ENCODE results near the gene SCAF4. TPM values are rescaled to one million over a fixed set of nuclear protein-coding genes. Genes with fewer than 3 reads are reported as not detected.

The SCAF4 gene
- total RNA-seq, 4 donors from 2014 or later, result 15.6 to 34.2 (median 17.7) TPM

- TF ChIP-seq, protein P1, sequence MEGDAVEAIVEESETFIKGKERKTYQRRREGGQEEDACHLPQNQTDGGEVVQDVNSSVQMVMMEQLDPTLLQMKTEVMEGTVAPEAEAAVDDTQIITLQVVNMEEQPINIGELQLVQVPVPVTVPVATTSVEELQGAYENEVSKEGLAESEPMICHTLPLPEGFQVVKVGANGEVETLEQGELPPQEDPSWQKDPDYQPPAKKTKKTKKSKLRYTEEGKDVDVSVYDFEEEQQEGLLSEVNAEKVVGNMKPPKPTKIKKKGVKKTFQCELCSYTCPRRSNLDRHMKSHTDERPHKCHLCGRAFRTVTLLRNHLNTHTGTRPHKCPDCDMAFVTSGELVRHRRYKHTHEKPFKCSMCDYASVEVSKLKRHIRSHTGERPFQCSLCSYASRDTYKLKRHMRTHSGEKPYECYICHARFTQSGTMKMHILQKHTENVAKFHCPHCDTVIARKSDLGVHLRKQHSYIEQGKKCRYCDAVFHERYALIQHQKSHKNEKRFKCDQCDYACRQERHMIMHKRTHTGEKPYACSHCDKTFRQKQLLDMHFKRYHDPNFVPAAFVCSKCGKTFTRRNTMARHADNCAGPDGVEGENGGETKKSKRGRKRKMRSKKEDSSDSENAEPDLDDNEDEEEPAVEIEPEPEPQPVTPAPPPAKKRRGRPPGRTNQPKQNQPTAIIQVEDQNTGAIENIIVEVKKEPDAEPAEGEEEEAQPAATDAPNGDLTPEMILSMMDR (IDR thresholded peaks at IDR 0.05; ENCODE audit: low read depth), result no peak
These were observed 1.7 kb upstream of the SCAF4 start for GRCh38 chr21:31733551-31734149.

GRCh38 chr21:31732597-31733550 is 956 bp upstream of the SCAF4 start:
- TF ChIP-seq, protein P1 (IDR thresholded peaks at IDR 0.05; ENCODE audit: low read depth), result no peak

GRCh38 chr21:31731056-31731856 is 662 bp downstream of the SCAF4 start:
- TF ChIP-seq, protein P1 (IDR thresholded peaks at IDR 0.05; ENCODE audit: low read depth), result no peak

DNA sequence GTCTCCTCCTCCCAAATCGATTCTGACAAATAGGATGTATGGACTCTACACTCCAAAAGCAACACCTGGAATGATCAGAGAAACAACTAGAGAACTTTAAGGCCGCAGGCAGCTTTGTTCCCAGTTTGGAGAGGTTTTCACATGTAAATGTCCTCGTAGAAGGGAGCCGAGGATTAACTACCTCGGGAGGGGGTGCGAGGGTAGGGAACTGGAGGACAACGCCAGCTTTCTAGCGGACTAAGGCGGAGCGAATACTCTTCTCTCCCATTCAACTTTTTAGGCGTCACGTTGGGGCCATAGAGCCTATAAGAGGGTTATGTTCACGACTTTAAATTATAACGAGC is 1.2 kb downstream of the SCAF4 start:
- TF ChIP-seq, protein P1 (IDR thresholded peaks at IDR 0.05; ENCODE audit: low read depth), result no peak

DNA sequence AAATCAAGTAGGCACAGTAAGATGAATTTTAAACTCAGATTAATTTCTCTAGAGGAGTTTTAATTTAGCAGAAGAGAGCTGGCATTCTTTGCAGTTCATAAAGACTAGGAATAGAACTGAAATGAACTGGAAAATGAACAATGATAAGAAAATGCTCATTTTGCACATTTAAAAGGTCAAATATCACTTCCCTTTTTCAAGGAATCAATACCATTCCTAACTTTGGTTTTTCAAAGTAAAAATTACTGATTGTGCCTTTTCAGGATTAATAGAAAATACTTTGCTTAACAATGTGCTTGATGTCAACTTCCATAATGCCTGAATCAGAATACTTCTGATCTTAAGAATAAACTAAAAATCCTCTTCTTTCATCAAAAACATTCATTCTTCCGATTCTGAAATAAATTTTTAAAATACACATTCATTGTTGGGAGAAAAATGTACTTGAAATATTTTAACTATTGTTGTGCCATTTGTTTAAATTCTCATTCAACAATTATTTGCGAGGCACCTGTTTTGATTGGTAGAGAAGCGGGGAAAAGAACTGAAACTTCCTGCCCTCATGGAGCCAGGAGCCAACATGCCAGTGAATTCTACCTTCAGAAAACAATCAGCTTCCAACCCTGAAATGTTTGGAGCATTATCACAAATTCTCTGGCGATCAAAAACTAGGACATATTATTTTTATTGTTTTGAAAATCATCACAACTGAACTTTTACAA is 2.1 kb downstream of the SCAF4 start:
- TF ChIP-seq, protein P1 (IDR thresholded peaks at IDR 0.05; ENCODE audit: low read depth), result no peak

DNA sequence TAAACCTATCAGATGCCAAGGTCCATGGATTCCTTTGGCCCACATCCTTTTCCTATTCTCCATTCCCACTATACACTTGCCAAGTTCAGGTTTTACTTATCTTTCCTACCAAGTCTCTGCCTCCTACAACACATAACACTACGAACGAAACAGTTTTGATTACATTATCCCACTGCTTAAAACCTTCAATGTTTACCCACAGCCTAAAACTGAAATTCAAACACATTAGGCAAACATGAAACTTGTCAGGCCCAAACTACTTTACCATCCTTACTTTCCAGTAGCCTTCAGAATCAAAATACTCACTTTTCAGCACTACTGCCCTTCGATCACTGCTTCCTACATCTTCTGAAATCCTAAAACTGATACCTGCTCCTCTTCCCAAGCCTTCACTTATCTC is 3.0 kb downstream of the SCAF4 start:
- TF ChIP-seq, protein P1 (IDR thresholded peaks at IDR 0.05; ENCODE audit: low read depth), result no peak
